ENCODE data around the gene MAP2. TPM values are rescaled to one million over a fixed set of nuclear protein-coding genes. Genes with fewer than 3 reads are reported as not detected.

The MAP2 gene
- total and polyA plus RNA-seq, 10 of the 15 experiments (the other 5 are each of a cell fraction or from before 2014, with no cell fraction given), result 0.01 TPM; not detected in 9

DNA sequence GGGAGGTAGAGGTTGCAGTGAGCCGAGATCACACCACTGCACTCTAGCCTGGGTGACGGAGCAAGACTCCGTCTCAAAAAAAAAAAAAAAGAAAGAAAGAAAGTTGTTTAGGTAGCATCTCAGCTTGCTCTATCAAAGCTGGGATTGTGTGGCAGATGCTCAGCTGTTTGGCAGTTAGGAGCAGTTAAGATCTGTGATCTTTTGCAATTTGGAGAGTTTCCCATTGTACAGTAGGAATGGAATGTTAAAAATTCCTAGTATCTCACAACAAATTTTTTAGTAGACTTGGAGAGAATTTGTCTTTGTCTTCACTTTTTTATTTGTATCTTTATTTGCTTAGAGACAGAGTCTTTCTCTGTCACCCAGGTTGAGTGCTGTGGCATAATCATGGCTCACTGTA, 224.9 kb downstream of the MAP2 start:
- intact Hi-C loops (cut with micrococcal nuclease; ENCODE audit: unreplicated experiment) (no loop called here), in situ Hi-C loops (cut with MboI) (no loop called here)
- WGBS (ENCODE audit: insufficient coverage, insufficient replicate concordance, low lambda C conversion rate, missing lambda C conversion rate), result 78% methylated on average over 3 of the region's 3 CpGs
- Histone ChIP-seq H4K20me1 (ENCODE audit: control insufficient read depth, insufficient read depth) (no peaks in the 10 kb centered on the region), H3K79me2 (ENCODE audit: control insufficient read depth, insufficient read depth, low read length) (no peaks in the 10 kb centered on the region), H3K9ac (ENCODE audit: control insufficient read depth, insufficient read depth, low read length) (no peak overlapping the region), H2AFZ (ENCODE audit: control insufficient read depth, low read depth, low read length) (no peak overlapping the region), H3K27ac (ENCODE audit: control insufficient read depth, insufficient read depth) (no peak overlapping the region), H3K36me3 (ENCODE audit: control insufficient read depth in 2 of 2, insufficient read depth in 2 of 2, low read length in 1 of 2) (no peaks in the 10 kb centered on the region), H3K4me3 (no peak overlapping the region), H3K27me3 (replicated peaks in 1 of 2; ENCODE audit: control insufficient read depth in 2 of 2, insufficient read depth in 2 of 2, low read length in 1 of 2) (no peaks in the 10 kb centered on the region), H3K9me3 (replicated peaks; ENCODE audit: control insufficient read depth, insufficient read depth, low read length) (no peaks in the 10 kb centered on the region), H3K4me2 (ENCODE audit: control insufficient read depth, insufficient read depth) (no peak overlapping the region), H3K4me1 (ENCODE audit: control insufficient read depth, insufficient read depth, low read length) (no peaks in the 10 kb centered on the region)
- no TSS peak for BruUV-seq (replicated peaks)
- POLR2A ChIA-PET, result interaction anchor here (0.7 kb wide), 1 partner anchor 165 kb away, joined by 3 read pairs; no protein-coding TSS in a partner anchor
- DNase-seq (ENCODE audit: low read depth, low spot score) (no peak), ATAC-seq (no peak), FAIRE-seq (no peak)
- SMC1A ChIA-PET (ENCODE audit: uncharacterized antibody, unreplicated experiment), result no interaction called here
- CTCF ChIA-PET, result interaction anchor here (1.1 kb wide), 1 partner anchor 9 kb away, joined by 3 read pairs; no protein-coding TSS in a partner anchor
- TF ChIP-seq, protein P1, sequence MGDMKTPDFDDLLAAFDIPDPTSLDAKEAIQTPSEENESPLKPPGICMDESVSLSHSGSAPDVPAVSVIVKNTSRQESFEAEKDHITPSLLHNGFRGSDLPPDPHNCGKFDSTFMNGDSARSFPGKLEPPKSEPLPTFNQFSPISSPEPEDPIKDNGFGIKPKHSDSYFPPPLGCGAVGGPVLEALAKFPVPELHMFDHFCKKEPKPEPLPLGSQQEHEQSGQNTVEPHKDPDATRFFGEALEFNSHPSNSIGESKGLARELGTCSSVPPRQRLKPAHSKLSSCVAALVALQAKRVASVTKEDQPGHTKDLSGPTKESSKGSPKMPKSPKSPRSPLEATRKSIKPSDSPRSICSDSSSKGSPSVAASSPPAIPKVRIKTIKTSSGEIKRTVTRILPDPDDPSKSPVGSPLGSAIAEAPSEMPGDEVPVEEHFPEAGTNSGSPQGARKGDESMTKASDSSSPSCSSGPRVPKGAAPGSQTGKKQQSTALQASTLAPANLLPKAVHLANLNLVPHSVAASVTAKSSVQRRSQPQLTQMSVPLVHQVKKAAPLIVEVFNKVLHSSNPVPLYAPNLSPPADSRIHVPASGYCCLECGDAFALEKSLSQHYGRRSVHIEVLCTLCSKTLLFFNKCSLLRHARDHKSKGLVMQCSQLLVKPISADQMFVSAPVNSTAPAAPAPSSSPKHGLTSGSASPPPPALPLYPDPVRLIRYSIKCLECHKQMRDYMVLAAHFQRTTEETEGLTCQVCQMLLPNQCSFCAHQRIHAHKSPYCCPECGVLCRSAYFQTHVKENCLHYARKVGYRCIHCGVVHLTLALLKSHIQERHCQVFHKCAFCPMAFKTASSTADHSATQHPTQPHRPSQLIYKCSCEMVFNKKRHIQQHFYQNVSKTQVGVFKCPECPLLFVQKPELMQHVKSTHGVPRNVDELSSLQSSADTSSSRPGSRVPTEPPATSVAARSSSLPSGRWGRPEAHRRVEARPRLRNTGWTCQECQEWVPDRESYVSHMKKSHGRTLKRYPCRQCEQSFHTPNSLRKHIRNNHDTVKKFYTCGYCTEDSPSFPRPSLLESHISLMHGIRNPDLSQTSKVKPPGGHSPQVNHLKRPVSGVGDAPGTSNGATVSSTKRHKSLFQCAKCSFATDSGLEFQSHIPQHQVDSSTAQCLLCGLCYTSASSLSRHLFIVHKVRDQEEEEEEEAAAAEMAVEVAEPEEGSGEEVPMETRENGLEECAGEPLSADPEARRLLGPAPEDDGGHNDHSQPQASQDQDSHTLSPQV (IDR thresholded peaks at IDR 0.05), result no peak
- RAD21 ChIA-PET (ENCODE audit: unreplicated experiment), result no interaction called here

DNA sequence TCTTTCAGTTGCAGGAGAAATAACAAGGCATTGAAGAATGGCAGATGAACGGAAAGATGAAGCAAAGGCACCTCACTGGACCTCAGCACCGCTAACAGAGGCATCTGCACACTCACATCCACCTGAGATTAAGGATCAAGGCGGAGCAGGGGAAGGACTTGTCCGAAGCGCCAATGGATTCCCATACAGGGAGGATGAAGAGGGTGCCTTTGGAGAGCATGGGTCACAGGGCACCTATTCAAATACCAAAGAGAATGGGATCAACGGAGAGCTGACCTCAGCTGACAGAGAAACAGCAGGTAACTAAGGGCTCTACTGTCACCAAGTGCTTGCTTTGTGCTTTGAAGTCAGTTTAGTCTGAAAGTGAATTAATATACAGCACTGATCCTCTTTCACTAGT, 229.3 kb downstream of the MAP2 start:
- Histone ChIP-seq H3K9ac (ENCODE audit: control insufficient read depth, insufficient read depth, low read length) (no peak overlapping the region), H3K79me2 (ENCODE audit: control insufficient read depth, insufficient read depth, low read length) (no peaks in the 10 kb centered on the region), H3K4me2 (ENCODE audit: control insufficient read depth, insufficient read depth) (no peak overlapping the region), H3K27me3 (replicated peaks in 1 of 2; ENCODE audit: control insufficient read depth in 2 of 2, insufficient read depth in 2 of 2, low read length in 1 of 2) (no peaks in the 10 kb centered on the region), H3K9me3 (replicated peaks; ENCODE audit: control insufficient read depth, insufficient read depth, low read length) (no peaks in the 10 kb centered on the region), H3K4me3 (no peak overlapping the region), H3K36me3 (ENCODE audit: control insufficient read depth in 2 of 2, insufficient read depth in 2 of 2, low read length in 1 of 2) (no peaks in the 10 kb centered on the region), H3K4me1 (ENCODE audit: control insufficient read depth, insufficient read depth, low read length) (no peaks in the 10 kb centered on the region), H3K27ac (ENCODE audit: control insufficient read depth, insufficient read depth) (no peak overlapping the region), H2AFZ (ENCODE audit: control insufficient read depth, low read depth, low read length) (no peak overlapping the region), H4K20me1 (ENCODE audit: control insufficient read depth, insufficient read depth) (no peaks in the 10 kb centered on the region)
- ChIA-PET RAD21 (ENCODE audit: unreplicated experiment) (no interaction called here), CTCF (no interaction called here), POLR2A (no interaction called here), SMC1A (ENCODE audit: uncharacterized antibody, unreplicated experiment) (no interaction called here)
- in situ Hi-C loops (cut with MboI), result no loop called here
- ATAC-seq, result no peak
- no TSS peak for BruUV-seq (replicated peaks)
- WGBS (ENCODE audit: insufficient coverage, insufficient replicate concordance, low lambda C conversion rate, missing lambda C conversion rate), result 40% methylated on average over 6 of the region's 6 CpGs
- FAIRE-seq, result no peak
- intact Hi-C loops (cut with micrococcal nuclease; ENCODE audit: unreplicated experiment), result no loop called here
- DNase-seq (ENCODE audit: low read depth, low spot score), result no peak
- TF ChIP-seq, protein P2, sequence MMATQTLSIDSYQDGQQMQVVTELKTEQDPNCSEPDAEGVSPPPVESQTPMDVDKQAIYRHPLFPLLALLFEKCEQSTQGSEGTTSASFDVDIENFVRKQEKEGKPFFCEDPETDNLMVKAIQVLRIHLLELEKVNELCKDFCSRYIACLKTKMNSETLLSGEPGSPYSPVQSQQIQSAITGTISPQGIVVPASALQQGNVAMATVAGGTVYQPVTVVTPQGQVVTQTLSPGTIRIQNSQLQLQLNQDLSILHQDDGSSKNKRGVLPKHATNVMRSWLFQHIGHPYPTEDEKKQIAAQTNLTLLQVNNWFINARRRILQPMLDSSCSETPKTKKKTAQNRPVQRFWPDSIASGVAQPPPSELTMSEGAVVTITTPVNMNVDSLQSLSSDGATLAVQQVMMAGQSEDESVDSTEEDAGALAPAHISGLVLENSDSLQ (IDR thresholded peaks at IDR 0.05), result no peak
- no peak for TF ChIP-seq SIX5 (IDR thresholded peaks at IDR 0.05; ENCODE audit: low read depth, low read length, severe bottlenecking)
- TF ChIP-seq, protein P3, sequence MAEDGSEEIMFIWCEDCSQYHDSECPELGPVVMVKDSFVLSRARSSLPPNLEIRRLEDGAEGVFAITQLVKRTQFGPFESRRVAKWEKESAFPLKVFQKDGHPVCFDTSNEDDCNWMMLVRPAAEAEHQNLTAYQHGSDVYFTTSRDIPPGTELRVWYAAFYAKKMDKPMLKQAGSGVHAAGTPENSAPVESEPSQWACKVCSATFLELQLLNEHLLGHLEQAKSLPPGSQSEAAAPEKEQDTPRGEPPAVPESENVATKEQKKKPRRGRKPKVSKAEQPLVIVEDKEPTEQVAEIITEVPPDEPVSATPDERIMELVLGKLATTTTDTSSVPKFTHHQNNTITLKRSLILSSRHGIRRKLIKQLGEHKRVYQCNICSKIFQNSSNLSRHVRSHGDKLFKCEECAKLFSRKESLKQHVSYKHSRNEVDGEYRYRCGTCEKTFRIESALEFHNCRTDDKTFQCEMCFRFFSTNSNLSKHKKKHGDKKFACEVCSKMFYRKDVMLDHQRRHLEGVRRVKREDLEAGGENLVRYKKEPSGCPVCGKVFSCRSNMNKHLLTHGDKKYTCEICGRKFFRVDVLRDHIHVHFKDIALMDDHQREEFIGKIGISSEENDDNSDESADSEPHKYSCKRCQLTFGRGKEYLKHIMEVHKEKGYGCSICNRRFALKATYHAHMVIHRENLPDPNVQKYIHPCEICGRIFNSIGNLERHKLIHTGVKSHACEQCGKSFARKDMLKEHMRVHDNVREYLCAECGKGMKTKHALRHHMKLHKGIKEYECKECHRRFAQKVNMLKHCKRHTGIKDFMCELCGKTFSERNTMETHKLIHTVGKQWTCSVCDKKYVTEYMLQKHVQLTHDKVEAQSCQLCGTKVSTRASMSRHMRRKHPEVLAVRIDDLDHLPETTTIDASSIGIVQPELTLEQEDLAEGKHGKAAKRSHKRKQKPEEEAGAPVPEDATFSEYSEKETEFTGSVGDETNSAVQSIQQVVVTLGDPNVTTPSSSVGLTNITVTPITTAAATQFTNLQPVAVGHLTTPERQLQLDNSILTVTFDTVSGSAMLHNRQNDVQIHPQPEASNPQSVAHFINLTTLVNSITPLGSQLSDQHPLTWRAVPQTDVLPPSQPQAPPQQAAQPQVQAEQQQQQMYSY (CRISPR knock-in tag; IDR thresholded peaks at IDR 0.05), result no peak
- no peak for TF ChIP-seq RUNX3 (IDR thresholded peaks at IDR 0.05; ENCODE audit: low read length)
- TF ChIP-seq BHLHE40 (IDR thresholded peaks at IDR 0.05; ENCODE audit: borderline replicate concordance in 1 of 2, low read depth in 2 of 2, low read length in 1 of 2), result no peak
- TF ChIP-seq STAT3 (IDR thresholded peaks at IDR 0.05; ENCODE audit: low read depth, low read length), result no peak
- TF ChIP-seq ZNF207 (IDR thresholded peaks at IDR 0.05; ENCODE audit: borderline replicate concordance), result no peak

Measured in GM12878 (cell line).